Measurements from ENCODE around the gene BTG1.
"Not testable (repeated sequence)": the region's sequence is repeated elsewhere in the genome, so short reads cannot be mapped to it uniquely, and the experiment has no call there.

Gene BTG1

DNA sequence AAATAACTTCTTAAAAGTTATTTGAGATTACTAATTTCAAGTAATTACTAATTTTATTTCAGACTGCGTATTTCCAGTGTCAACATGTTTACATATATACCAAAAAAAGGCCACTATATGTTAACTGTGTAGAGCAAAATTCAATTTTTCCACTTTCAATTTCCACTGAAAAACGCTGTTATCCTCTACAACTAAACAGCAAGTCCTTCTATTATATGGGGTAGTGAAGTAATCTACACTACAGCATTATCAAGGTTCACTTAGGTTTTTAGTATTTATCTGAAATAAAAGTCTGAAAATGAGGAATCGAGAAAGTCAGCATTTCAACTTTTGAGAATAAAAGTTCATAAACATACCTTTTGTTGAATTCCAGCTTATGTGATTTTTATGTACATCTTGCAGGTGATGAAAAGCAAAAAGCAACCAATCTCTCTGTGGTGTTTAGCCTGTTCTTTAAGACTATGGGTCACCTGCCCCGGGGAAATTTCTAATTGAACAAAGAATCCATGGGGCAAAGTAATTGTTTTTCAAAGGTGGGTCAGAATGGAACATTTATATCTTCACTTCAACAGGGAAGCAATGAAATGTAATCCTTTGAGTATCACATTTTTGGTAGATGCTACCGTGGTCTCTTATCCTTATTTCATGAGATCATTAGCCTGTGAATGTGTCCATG lies 3.3 kb downstream of the BTG1 start:
- Mint-ChIP-seq H3K27ac (peak overlapping the region; percentile 93), H3K4me1 (ENCODE audit: low read depth) (peaks cover 34% of the 10 kb centered on the region), H3K36me3 (ENCODE audit: low read depth) (peaks cover 70% of the 10 kb centered on the region), H3K9me3 (no peaks in the 10 kb centered on the region), H3K4me3 (peak overlapping the region; percentile 100), H3K27me3 (no peaks in the 10 kb centered on the region)

GRCh38 chr12:92141591-92142121 lies 4.0 kb downstream of the BTG1 start:
- H3K36me3 Mint-ChIP-seq (ENCODE audit: low read depth) = peaks cover 78% of the 10 kb centered on the region
- no peaks in the 10 kb centered on the region for H3K27me3 Mint-ChIP-seq
- H3K9me3 Mint-ChIP-seq = no peaks in the 10 kb centered on the region
- peak overlapping the region; percentile 93 for H3K27ac Mint-ChIP-seq
- H3K4me3 Mint-ChIP-seq = peak overlapping the region; percentile 100
- peaks cover 34% of the 10 kb centered on the region for H3K4me1 Mint-ChIP-seq (ENCODE audit: low read depth)

- no peaks in the 10 kb centered on the region for H3K27me3 Mint-ChIP-seq
- H3K4me3 Mint-ChIP-seq = peak overlapping the region; percentile 100
- H3K27ac Mint-ChIP-seq = peak overlapping the region; percentile 93
- H3K4me1 Mint-ChIP-seq (ENCODE audit: low read depth) = peaks cover 40% of the 10 kb centered on the region
- peaks cover 84% of the 10 kb centered on the region for H3K36me3 Mint-ChIP-seq (ENCODE audit: low read depth)
- H3K9me3 Mint-ChIP-seq = no peaks in the 10 kb centered on the region
Observed at GRCh38 chr12:92140896-92141536, 4.6 kb downstream of the BTG1 start.

DNA sequence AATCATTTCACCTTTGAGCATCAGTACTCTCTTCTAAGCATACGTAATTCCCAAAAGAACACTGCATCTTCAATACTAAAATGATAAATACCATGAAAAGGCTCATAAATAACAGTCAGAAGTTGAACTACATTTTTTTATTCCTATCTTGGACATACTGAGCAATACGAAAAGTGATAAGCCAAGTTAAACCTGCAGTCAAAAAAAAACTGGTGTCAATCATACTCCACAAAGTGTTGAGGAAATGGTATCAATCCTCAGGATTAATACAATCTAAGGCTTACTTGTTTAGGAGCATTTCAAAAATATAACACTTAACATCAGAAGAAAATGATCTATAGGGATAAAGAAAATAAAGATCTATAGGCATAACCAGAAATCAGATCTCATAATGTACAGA lies 5.5 kb downstream of the BTG1 start:
- Mint-ChIP-seq H3K4me3 (peak overlapping the region; percentile 100), H3K4me1 (ENCODE audit: low read depth) (peaks cover 49% of the 10 kb centered on the region), H3K27ac (peak overlapping the region; percentile 85), H3K36me3 (ENCODE audit: low read depth) (peaks cover 87% of the 10 kb centered on the region), H3K27me3 (no peaks in the 10 kb centered on the region), H3K9me3 (no peaks in the 10 kb centered on the region)

DNA sequence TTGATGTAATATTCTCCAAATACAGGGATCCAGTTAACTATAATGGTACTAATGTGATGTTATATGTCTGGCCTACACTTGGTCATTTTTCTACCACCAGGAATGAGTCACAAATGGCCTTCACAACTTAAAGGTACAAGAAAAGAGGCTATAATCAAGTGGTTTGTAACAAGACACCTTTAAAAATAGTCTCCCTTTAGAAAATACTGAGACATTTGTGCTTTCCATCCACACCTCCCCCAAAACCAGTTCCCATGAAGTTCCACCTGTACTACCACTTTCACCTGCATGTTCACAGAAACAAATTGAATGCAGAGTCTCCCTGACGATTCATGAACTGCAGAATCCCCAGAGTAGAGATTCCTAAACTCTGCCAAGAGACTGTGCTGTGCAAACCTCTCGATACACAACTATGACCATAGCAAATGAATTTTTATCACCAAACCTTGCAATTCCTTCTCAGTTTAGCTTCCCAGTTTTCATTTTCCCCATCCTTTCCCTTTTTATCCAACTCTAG lies 6.0 kb downstream of the BTG1 start:
- Mint-ChIP-seq H3K4me1 (ENCODE audit: low read depth) (peaks cover 54% of the 10 kb centered on the region), H3K36me3 (ENCODE audit: low read depth) (peaks cover 87% of the 10 kb centered on the region), H3K9me3 (no peaks in the 10 kb centered on the region), H3K27ac (peak overlapping the region; percentile 85), H3K27me3 (no peaks in the 10 kb centered on the region), H3K4me3 (peak overlapping the region; percentile 100)

DNA sequence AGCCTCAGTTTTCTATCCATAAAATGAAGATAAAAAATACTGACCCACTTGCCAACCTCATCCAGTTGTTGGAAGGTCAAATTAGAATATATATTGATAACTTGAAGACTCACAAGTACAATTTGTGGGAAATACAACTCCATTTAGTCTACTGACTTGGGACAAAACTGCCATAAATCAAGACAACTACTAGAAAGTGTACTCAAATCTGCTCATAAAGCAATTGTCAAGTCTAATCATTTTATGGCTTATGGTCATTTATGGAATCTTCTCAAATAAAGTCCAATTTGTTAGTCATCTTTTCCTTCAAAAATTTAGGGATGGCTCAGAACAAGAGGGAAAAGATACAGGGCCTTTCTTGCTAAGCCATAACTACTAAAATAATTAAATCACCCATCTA lies 7.0 kb downstream of the BTG1 start:
- H3K36me3 Mint-ChIP-seq (ENCODE audit: low read depth) = peaks cover 76% of the 10 kb centered on the region
- H3K27me3 Mint-ChIP-seq = no peaks in the 10 kb centered on the region
- peak overlapping the region; percentile 93 for H3K27ac Mint-ChIP-seq
- no peaks in the 10 kb centered on the region for H3K9me3 Mint-ChIP-seq
- peak overlapping the region; percentile 100 for H3K4me3 Mint-ChIP-seq
- peaks cover 61% of the 10 kb centered on the region for H3K4me1 Mint-ChIP-seq (ENCODE audit: low read depth)

- no peaks in the 10 kb centered on the region for H3K27me3 Mint-ChIP-seq
- H3K36me3 Mint-ChIP-seq (ENCODE audit: low read depth) = peaks cover 71% of the 10 kb centered on the region
- H3K27ac Mint-ChIP-seq = peak overlapping the region; percentile 93
- peaks cover 66% of the 10 kb centered on the region for H3K4me1 Mint-ChIP-seq (ENCODE audit: low read depth)
- H3K9me3 Mint-ChIP-seq = no peaks in the 10 kb centered on the region
- peak overlapping the region; percentile 100 for H3K4me3 Mint-ChIP-seq
Observed at GRCh38 chr12:92138144-92138543, 7.5 kb downstream of the BTG1 start.

- no peaks in the 10 kb centered on the region for H3K27me3 Mint-ChIP-seq
- H3K27ac Mint-ChIP-seq = peak overlapping the region; percentile 93
- peaks cover 76% of the 10 kb centered on the region for H3K4me1 Mint-ChIP-seq (ENCODE audit: low read depth)
- no peaks in the 10 kb centered on the region for H3K9me3 Mint-ChIP-seq
- H3K36me3 Mint-ChIP-seq (ENCODE audit: low read depth) = peaks cover 61% of the 10 kb centered on the region
- peak overlapping the region; percentile 100 for H3K4me3 Mint-ChIP-seq
Observed at GRCh38 chr12:92136965-92137721, 8.5 kb downstream of the BTG1 start.

- peaks cover 86% of the 10 kb centered on the region for H3K4me1 Mint-ChIP-seq (ENCODE audit: low read depth)
- peaks cover 57% of the 10 kb centered on the region for H3K36me3 Mint-ChIP-seq (ENCODE audit: low read depth)
- H3K27me3 Mint-ChIP-seq = no peaks in the 10 kb centered on the region
- H3K9me3 Mint-ChIP-seq = no peaks in the 10 kb centered on the region
- H3K27ac Mint-ChIP-seq = peak overlapping the region; percentile 93
- peak overlapping the region; percentile 100 for H3K4me3 Mint-ChIP-seq
Observed at GRCh38 chr12:92136026-92136730, 9.5 kb downstream of the BTG1 start.

DNA sequence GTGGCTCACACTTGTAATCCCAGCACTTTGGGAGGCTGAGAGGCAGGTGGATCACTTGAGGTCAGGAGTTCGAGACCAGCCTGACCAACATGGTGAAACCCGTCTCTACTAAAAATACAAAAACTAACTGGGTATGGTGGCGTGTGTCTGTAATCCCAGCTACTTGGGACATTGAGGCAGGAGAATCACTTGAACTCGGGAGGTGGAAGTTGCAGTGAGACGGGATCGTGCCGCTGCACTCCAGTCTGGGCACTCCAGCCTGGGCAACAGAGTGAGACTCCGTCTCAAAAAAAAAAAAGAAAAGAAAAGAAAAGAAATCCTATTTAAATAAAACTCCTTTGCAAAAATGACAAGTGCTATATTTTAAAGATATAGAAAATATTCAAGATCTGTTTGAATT lies 10.1 kb downstream of the BTG1 start:
- not testable (repeated sequence) for H3K9me3 Mint-ChIP-seq, H3K27me3 Mint-ChIP-seq
- Mint-ChIP-seq H3K4me3 (peak overlapping the region; percentile 100), H3K4me1 (ENCODE audit: low read depth) (peaks cover 92% of the 10 kb centered on the region), H3K27ac (peak overlapping the region; percentile 93), H3K36me3 (ENCODE audit: low read depth) (peaks cover 54% of the 10 kb centered on the region)

DNA sequence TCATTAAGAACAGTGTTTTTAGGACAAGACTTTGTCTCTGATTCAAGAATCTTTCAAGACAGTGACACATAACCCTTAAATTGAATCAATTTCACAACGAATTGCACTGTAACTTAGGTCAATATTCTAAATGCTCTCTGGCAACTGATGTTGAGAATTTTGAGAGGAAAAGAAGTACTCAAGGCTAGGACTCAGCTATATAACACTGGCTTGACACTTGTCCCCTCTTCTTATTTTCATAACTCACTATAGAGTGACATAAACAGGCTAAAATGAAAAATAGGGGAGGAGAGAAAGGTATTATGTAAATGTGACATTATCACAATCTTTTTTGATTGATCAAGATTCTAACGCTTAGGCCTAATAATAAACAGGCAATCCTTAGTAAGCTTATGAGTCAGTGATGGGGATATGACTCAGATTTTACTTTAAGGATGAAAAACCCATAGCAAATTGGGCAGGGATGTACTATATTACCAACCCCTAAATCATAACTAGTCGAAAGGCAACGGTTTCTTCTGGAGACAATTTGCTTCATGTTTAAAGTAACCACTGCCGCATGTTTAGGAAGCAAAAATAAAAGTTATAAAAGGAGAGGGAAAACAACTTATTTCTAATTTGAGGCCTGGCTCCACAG lies 10.9 kb downstream of the BTG1 start:
- peak overlapping the region; percentile 100 for H3K4me3 Mint-ChIP-seq
- no peaks in the 10 kb centered on the region for H3K9me3 Mint-ChIP-seq
- H3K4me1 Mint-ChIP-seq (ENCODE audit: low read depth) = peaks cover 94% of the 10 kb centered on the region
- no peaks in the 10 kb centered on the region for H3K27me3 Mint-ChIP-seq
- H3K36me3 Mint-ChIP-seq (ENCODE audit: low read depth) = peaks cover 51% of the 10 kb centered on the region
- peak overlapping the region; percentile 93 for H3K27ac Mint-ChIP-seq

DNA sequence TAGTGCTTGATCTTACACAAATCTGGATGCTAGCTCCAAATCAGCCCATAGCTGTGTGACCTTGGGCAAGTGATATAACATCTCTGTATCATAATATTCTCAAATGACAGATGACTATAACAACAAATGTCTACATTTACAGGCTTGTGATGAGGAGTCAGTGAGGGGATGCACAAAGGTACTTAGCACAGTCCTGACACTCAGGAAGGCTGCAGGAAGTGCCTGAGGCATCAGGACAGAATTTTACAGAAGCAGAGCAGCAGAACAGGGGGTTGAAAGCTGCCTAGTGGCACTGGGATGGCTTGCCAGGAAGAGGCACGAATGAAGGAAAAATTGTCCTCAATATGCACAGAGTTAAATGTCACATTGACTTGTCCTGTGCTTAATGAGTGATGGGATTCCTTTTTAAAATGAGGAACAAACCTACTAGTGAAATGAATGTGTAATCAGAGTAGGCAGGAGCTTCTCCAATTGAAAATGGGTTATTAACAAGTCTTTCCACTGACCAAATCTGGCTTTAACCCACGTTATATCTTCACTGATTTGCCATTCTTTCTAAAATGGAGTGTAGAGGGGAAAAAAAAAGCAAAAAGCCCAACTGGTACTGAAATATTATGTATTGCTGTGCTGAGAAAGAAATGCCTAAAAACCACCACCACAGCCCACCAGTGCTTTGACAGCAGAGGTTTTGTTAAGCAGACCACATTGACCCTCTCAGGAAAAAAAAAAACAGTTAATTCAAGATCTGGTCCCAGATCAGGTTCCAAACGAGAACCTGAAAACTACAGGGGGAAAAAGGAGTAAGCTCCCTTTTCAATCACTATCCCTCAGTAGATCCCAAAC lies 11.6 kb downstream of the BTG1 start:
- peak overlapping the region; percentile 100 for H3K4me3 Mint-ChIP-seq

DNA sequence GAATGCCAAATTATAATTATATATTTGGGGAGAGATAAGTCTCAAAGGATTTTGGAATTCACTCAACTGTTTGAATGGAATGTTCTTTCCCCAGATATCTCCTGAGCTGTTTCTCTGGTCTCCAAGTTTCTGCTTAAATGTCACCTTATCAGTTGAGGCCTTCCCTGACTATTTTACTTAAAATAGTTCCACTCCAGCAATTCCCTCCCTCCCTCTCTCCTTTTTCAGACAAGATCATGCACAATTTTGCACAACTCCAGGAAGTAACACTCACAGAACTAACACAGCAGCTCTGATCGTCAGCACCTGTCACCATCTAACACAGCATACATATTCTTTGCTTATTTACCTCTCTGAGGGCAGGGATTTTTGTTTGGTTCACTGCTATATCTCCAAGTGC lies 12.5 kb downstream of the BTG1 start:
- peak overlapping the region; percentile 93 for H3K27ac Mint-ChIP-seq
- no peaks in the 10 kb centered on the region for H3K27me3 Mint-ChIP-seq
- H3K36me3 Mint-ChIP-seq (ENCODE audit: low read depth) = peaks cover 49% of the 10 kb centered on the region
- H3K4me1 Mint-ChIP-seq (ENCODE audit: low read depth) = peaks cover 98% of the 10 kb centered on the region
- no peaks in the 10 kb centered on the region for H3K9me3 Mint-ChIP-seq
- H3K4me3 Mint-ChIP-seq = peak overlapping the region; percentile 100

More for the DNA sequence above, 11.6 kb downstream of the BTG1 start:
- Mint-ChIP-seq H3K36me3 (ENCODE audit: low read depth) (peaks cover 50% of the 10 kb centered on the region), H3K27me3 (no peaks in the 10 kb centered on the region), H3K27ac (peak overlapping the region; percentile 93), H3K4me1 (ENCODE audit: low read depth) (peaks cover 99% of the 10 kb centered on the region), H3K9me3 (no peaks in the 10 kb centered on the region)
